ENCODE results near the gene EME1.
"Not testable (repeated sequence)": the region's sequence is repeated elsewhere in the genome, so short reads cannot be mapped to it uniquely, and the experiment has no call there.

EME1 gene

DNA sequence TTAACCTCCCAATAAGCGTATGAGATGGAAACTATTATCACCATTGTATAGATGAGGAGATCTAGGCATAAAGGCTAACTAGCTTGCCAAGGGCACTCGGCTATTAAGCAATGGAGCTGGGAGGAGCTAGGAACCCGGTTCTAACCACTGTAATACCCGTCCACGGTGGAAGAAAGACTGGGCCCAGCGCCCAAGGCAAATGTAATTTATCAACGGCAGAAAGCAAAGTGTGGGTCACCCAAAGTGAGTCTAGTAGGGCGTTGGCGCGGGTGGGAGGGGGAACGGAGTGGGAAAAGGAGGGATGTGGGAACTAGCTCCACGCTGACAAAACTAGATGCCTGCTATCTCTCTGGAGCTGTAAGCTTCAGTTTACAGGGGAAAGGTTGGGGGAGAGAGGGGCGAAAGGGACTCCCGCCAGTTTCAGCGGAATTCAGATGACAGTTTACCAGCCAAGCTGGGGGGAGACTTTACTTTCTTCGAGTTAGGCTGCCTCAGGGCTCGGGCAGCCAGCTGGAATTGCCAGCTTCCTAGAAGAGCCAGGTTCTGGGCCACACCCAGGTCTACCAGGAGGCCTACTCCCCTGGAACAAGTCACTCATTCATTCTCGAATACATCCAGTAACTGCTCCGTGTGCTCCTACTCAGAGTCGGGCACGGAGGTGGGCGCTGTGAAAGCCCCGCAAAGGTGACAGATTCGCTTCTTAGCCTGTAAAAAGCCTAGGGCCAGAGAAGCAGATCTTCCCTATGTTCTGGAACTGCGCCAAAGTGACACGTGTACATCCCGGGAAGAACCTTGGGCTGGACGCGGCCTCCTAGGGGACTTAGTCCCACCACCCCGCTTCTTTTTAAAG lies 23.5 kb downstream of the EME1 start:
- DNase-seq = peak in 1 of 2 experiments; percentile 51

- peak; percentile 96 to 97 for DNase-seq
Observed at GRCh38 chr17:50397111-50397918, 24.3 kb downstream of the EME1 start, which contains the start of gene LRRC59. TSS of gene LRRC59 (minus strand) at chr17:50397523. CDS start at chr17:50397317, 206 bp downstream.

DNA sequence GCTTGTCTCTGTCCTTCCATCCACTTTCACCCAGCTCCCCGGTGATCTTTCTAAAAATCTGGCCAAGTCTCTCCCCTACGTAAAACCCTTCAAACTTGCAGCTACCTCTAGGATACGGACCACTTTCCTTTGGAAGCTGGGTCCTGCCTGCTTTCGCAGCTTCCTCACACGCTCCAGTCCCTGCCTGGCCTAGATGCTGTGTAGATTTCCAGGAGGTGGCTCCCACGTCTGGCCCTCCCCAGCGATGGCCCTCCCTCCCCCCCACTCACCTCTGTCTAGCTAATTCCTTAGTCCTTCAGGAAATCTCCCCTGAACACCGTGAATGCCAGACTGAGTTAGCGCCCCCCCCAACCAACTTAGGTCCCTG lies 24.9 kb downstream of the EME1 start:
- peak in 1 of 2 experiments; percentile 22 for DNase-seq

DNA sequence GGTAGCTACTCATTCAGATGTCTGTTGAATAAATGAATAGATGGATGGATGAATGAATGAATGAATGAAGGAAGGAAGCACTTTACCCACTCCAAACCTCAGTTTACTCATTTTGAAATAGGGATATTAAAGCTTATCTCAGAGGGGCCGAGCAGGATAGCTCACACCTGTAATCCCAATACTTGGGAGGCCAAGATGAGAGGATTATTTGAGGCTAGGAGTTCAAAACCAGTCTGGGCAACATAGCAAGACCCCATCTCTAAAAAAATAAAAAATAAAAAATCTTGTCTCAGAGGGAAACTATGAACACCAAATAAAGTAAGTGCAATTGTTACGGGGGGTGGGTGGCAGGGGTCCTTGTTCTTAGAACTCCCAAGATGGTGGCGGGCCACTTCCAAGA lies 25.6 kb downstream of the EME1 start:
- DNase-seq = not testable (repeated sequence)

- DNase-seq = not testable (repeated sequence)
Observed at GRCh38 chr17:50399591-50399990, 26.6 kb downstream of the EME1 start.

DNA sequence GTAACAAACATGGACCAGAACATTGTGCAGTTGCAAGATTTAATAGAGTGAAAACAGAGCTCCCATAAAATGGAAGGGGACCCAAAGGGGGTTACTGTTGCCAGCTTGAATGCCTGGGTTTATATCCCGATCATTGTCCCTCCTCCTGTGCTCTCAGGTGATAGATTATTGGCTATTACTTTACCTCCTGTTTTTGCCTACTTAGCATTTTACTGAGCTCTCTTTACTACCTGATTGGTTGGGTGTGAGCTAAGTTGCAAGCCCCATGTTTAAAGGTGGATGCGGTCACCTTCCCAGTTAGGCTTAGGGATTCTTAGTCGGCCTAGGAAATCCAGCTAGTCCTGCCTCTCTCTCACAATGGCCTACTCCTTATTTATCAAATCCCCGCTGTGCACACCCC lies 32.3 kb downstream of the EME1 start:
- DNase-seq = not testable (repeated sequence)

DNA sequence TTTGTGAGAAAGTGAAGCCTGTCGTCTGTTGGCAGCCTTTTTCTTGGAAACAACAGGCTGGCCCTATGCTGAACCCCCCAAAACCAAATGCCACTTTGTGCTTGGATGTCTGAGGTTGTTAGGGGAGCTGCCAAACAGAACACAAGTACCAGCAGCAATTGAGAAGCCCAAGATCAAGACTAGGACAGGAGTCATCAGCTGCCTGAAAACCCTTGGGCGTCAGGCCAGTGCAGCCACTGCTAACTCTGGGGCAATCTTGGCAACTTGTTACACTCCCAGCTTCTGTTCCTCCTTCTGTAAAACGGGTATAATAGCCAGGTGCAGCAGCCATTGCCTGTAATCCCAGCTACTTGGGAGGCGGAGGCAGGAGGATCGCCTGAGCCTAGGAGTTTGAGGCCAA lies 33.5 kb downstream of the EME1 start:
- DNase-seq = no peak

DNA sequence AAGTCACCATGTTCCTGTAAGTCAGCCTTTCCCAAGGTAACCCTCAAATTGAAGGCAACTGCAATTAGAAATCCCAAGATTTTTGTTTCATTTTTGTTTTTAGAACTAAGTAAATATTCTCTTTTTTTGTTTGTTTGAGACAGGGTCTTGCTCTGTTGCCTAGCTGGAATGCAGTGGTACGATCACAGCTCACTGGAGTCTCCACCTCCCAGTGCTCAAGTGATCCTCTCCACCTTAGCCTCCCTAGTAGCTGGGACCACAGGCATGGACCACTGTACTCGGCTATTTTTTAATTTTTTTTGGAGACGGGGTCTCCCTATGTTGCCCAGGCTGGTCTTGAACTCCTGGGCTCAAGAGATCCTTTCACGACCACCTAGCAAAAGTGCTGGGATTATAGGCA lies 34.9 kb downstream of the EME1 start:
- DNase-seq = no peak

- no peak for DNase-seq
Observed at GRCh38 chr17:50412188-50412732, 39.2 kb downstream of the EME1 start.

- no peak for DNase-seq
Observed at GRCh38 chr17:50414808-50415207, 41.8 kb downstream of the EME1 start.

GRCh38 chr17:50419577-50419976 lies 46.5 kb downstream of the EME1 start:
- not testable (repeated sequence) for DNase-seq

- DNase-seq = no peak
Observed at GRCh38 chr17:50420419-50421112, 47.5 kb downstream of the EME1 start.

DNA sequence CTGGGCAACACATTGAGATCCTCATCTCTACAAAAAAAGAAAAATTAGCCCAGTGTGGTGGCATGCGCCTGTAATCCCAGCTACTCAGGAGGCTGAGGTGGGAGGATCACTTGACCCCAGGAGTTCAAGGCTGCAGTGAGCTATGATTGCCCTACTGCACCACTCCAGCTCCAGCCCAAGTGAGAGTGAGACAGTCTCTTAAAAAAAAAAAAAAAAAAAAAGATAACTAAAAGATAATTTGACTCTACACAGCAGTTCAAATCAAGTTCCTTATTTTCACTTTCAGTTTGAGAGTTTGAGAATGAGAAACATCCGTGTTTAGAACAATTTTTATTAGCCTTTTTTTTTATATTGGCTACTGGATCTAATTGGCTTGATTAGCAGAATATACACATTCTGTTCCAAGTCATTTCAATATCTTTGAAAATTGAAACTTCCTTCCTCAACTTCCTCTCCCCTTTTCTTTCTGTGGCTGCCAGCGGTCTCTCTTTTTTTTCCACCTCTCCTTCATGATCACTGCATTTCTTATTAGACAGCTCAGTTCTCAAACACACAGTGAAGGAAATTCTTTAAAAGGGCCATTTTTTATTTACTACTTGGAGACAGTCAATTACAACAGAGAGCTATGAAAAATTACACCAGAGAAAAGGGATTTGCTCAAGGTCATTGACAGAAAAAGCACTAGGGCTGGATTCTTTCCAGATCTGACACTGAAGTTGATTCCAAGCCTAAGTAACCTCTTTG lies 48.5 kb downstream of the EME1 start:
- DNase-seq = no peak

DNA sequence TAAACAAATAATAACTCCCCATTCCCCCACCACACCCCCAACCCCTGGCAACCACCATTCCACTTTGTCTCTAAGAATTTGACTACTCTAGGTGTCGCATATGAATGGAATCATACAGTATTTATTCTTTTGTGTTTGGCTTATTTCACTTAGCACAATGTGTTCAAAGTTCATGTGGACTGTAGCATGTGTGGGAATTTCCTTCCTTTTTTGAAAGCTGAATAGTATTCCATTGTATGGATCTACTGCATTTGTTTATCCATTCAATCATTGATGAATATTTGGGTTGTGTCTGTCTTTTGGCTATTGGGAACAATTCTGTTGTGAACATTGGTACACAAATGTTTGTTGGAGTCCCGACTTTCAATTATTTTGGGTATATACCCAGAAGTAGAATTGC lies 49.7 kb downstream of the EME1 start:
- no peak for DNase-seq

DNA sequence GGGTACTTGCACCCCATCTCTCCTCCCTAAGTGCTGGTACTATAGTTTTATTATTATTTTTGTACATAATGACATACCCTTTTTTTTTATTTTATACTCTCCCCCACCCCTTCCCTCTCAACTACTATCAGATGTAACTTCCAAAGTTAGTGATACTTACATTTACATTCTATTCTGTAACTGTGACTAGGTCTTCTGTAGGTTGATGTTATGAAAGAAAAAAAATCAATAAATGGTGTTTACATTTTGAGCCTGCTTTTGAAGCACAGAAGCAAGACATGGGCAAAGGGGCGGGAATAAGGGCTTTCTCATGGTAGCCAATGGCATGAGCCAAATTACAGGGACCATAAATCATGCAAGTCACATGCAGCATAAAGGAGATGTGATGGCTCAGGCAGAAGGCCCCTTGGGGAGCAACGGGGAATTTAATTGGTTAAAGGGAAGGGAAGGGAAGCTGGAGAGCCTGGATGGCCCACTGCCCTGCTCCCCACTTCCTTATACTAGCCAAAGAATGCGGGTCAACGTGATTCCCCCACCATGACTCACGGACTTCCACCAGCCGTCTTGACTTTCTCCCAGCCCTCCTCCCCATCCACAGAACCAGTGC lies 50.6 kb downstream of the EME1 start:
- DNase-seq = no peak

GRCh38 chr17:50424246-50424995 lies 51.4 kb downstream of the EME1 start:
- no peak for DNase-seq

DNA sequence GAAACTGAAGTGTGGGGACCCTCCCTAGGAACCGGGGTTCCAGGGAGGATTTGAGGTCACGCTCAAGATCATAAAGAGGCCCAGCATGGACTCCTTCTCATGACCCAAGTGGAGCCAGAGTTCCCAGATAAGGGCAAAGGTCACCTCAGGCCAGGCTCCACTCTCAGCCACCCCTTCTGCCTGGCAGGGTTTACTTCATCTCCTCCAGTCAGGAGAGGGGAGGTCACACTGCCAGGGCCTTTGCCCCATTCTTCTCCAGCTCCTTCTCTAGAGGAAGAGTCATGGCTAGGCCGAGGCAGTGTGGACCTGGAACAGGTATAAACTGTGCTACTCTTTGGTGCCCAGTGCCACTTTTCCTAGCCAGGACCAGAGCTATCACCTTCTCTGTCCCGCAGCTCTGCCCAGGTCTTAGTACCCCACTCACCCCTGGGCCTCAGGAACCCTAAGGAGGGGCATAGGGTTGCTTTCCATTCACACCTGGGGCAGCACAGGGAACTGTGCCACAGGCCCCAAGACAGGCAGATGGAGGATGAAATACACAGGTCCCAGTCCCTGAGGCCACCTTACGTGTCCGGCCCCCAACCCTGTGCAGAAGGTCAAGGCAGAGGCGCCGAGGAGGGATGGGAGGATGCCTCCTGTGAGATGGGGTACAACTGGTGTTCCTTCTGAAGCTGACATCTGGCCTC lies 52.1 kb downstream of the EME1 start:
- no peak for DNase-seq

- peak; percentile 81 to 82 for DNase-seq
Observed at GRCh38 chr17:50425682-50426471, 52.8 kb downstream of the EME1 start, which contains the start of gene ACSF2. TSS of gene ACSF2 (plus strand) at chr17:50426218. CDS start at chr17:50426262, 44 bp downstream.

- DNase-seq = no peak
Observed at GRCh38 chr17:50426472-50426782, 53.4 kb downstream of the EME1 start.
